Activated naive CD4-positive, alpha-beta T cell treated with anti-CD3 and anti-CD28 coated beads, Interleukin-2, amount 50 U/mL, for 24 hours (primary cell): Measurements from ENCODE around the gene SEMA3D.

Experiments used
- H3K27ac Mint-ChIP-seq: one replicate; pipeline ENCODE4 v1.8.0; 2021; ENCODE audit warnings: mild to moderate bottlenecking, mixed read lengths
- H3K27me3 Mint-ChIP-seq: one replicate; pipeline ENCODE4 v1.8.0; 2021; ENCODE audit warnings: mixed read lengths
- H3K36me3 Mint-ChIP-seq: one replicate; pipeline ENCODE4 v1.8.0; 2021; ENCODE audit warnings: mixed read lengths
- H3K4me1 Mint-ChIP-seq: one replicate; pipeline ENCODE4 v1.8.0; 2021; ENCODE audit warnings: mixed read lengths
- H3K4me3 Mint-ChIP-seq: one replicate; pipeline ENCODE4 v1.8.0; 2021; ENCODE audit warnings: mild to moderate bottlenecking, mixed read lengths
- H3K9me3 Mint-ChIP-seq: one replicate; pipeline ENCODE4 v1.8.0; 2021; ENCODE audit warnings: mixed read lengths

SEMA3D gene

GRCh38 chr7:84985073-84985784 is 201.6 kb downstream of the SEMA3D start:
- Mint-ChIP-seq H3K27me3 (peaks cover 1% of the 10 kb centered on the region), H3K36me3 (no peaks in the 10 kb centered on the region), H3K4me3 (no peak overlapping the region), H3K4me1 (no peaks in the 10 kb centered on the region), H3K9me3 (no peaks in the 10 kb centered on the region), H3K27ac (no peak overlapping the region)

GRCh38 chr7:84982199-84982598 is 204.7 kb downstream of the SEMA3D start:
- Mint-ChIP-seq H3K27ac (no peak overlapping the region), H3K4me1 (no peaks in the 10 kb centered on the region), H3K27me3 (peaks cover 1% of the 10 kb centered on the region), H3K4me3 (no peak overlapping the region), H3K9me3 (no peaks in the 10 kb centered on the region), H3K36me3 (no peaks in the 10 kb centered on the region)

GRCh38 chr7:84981055-84981976 is 205.5 kb downstream of the SEMA3D start:
- H3K4me1 Mint-ChIP-seq, result no peaks in the 10 kb centered on the region
- no peaks in the 10 kb centered on the region for H3K36me3 Mint-ChIP-seq
- H3K27ac Mint-ChIP-seq, result no peak overlapping the region
- no peaks in the 10 kb centered on the region for H3K9me3 Mint-ChIP-seq
- H3K4me3 Mint-ChIP-seq, result no peak overlapping the region
- peaks cover 1% of the 10 kb centered on the region for H3K27me3 Mint-ChIP-seq

- Mint-ChIP-seq H3K36me3 (no peaks in the 10 kb centered on the region), H3K9me3 (no peaks in the 10 kb centered on the region), H3K27me3 (no peaks in the 10 kb centered on the region), H3K27ac (no peak overlapping the region), H3K4me1 (no peaks in the 10 kb centered on the region), H3K4me3 (no peak overlapping the region)
Measured at GRCh38 chr7:84975586-84976185, 211.2 kb downstream of the SEMA3D start.

- Mint-ChIP-seq H3K9me3 (no peaks in the 10 kb centered on the region), H3K36me3 (no peaks in the 10 kb centered on the region), H3K4me3 (no peak overlapping the region), H3K27me3 (no peaks in the 10 kb centered on the region), H3K27ac (no peak overlapping the region), H3K4me1 (no peaks in the 10 kb centered on the region)
Measured at GRCh38 chr7:84971360-84971759, 215.5 kb downstream of the SEMA3D start.

- Mint-ChIP-seq H3K36me3 (no peaks in the 10 kb centered on the region), H3K4me3 (no peak overlapping the region), H3K27ac (no peak overlapping the region), H3K4me1 (no peaks in the 10 kb centered on the region), H3K27me3 (no peaks in the 10 kb centered on the region), H3K9me3 (no peaks in the 10 kb centered on the region)
Measured at GRCh38 chr7:84970670-84971069, 216.2 kb downstream of the SEMA3D start.

GRCh38 chr7:84953234-84953633 is 233.6 kb downstream of the SEMA3D start:
- H3K36me3 Mint-ChIP-seq, result no peaks in the 10 kb centered on the region
- no peak overlapping the region for H3K4me3 Mint-ChIP-seq
- no peak overlapping the region for H3K27ac Mint-ChIP-seq
- no peaks in the 10 kb centered on the region for H3K4me1 Mint-ChIP-seq
- H3K9me3 Mint-ChIP-seq, result no peaks in the 10 kb centered on the region
- no peaks in the 10 kb centered on the region for H3K27me3 Mint-ChIP-seq

GRCh38 chr7:84950836-84951235 is 236.0 kb downstream of the SEMA3D start:
- Mint-ChIP-seq H3K36me3 (no peaks in the 10 kb centered on the region), H3K27me3 (no peaks in the 10 kb centered on the region), H3K4me1 (no peaks in the 10 kb centered on the region), H3K4me3 (no peak overlapping the region), H3K27ac (no peak overlapping the region), H3K9me3 (no peaks in the 10 kb centered on the region)

- Mint-ChIP-seq H3K27ac (no peak overlapping the region), H3K4me3 (no peak overlapping the region), H3K9me3 (no peaks in the 10 kb centered on the region), H3K4me1 (no peaks in the 10 kb centered on the region), H3K27me3 (no peaks in the 10 kb centered on the region), H3K36me3 (no peaks in the 10 kb centered on the region)
Measured at GRCh38 chr7:84949501-84949900, 237.4 kb downstream of the SEMA3D start.

- Mint-ChIP-seq H3K4me1 (no peaks in the 10 kb centered on the region), H3K9me3 (no peaks in the 10 kb centered on the region), H3K4me3 (no peak overlapping the region), H3K27me3 (no peaks in the 10 kb centered on the region), H3K27ac (no peak overlapping the region), H3K36me3 (no peaks in the 10 kb centered on the region)
Measured at GRCh38 chr7:84949067-84949466, 237.8 kb downstream of the SEMA3D start.

GRCh38 chr7:84948634-84949033 is 238.2 kb downstream of the SEMA3D start:
- Mint-ChIP-seq H3K4me3 (no peak overlapping the region), H3K9me3 (no peaks in the 10 kb centered on the region), H3K4me1 (no peaks in the 10 kb centered on the region), H3K27ac (no peak overlapping the region), H3K27me3 (no peaks in the 10 kb centered on the region), H3K36me3 (no peaks in the 10 kb centered on the region)

GRCh38 chr7:84946549-84946948 is 240.3 kb downstream of the SEMA3D start:
- Mint-ChIP-seq H3K4me1 (no peaks in the 10 kb centered on the region), H3K4me3 (no peak overlapping the region), H3K27ac (no peak overlapping the region), H3K36me3 (no peaks in the 10 kb centered on the region), H3K9me3 (no peaks in the 10 kb centered on the region), H3K27me3 (no peaks in the 10 kb centered on the region)
